H1 (cell line): ENCODE measurements around the gene SCGB1A1. TPM values are rescaled to one million over a fixed set of nuclear protein-coding genes. Genes with fewer than 3 reads are reported as not detected.

ENCODE experiments used
- E2F6 ChIP-seq: IDR thresholded peaks from 2 replicates; pipeline ENCODE4 v1.6.1; 2012; ENCODE audit warnings: inconsistent platforms
- polyA plus RNA-seq, 7 experiments: library from polyadenylated mRNA; depleted of rRNA in 3 of 7; stranded (reverse) in 5 of 7; unstranded in 2 of 7; fragments of >200 nt in 5 of 7; fragments of 200-250 nt in 2 of 7; gene quantifications; 1 replicate in 5 of 7; 2 replicates in 1 of 7; 4 replicates in 1 of 7; pipeline versions ENCODE4 v1.2.1 to v1.2.3, GENCODE V29; 2011 to 2013; ENCODE audit warnings: missing spikeins in 2 of 7, mixed read lengths in 2 of 7
- total RNA-seq: library from RNA; stranded (reverse); fragmentation: NEBNext Ultra II Directional; extraction: Animal tissue kit (Norgen Biotek cat#: 25700); gene quantifications from 2 replicates; pipeline ENCODE4 v1.2.1, GENCODE V29; 2021

SCGB1A1 gene
- total and polyA plus RNA-seq, 2 of the 8 experiments (the other 6 are each of a cell fraction or from before 2014, with no cell fraction given): not detected

- TF ChIP-seq E2F6: no peak
Measured at GRCh38 chr11:62390722-62391121, 28.1 kb upstream of the SCGB1A1 start (continued).
